Neural cell (in vitro differentiated cells): ENCODE measurements around the gene MRM1.

Experiments used
- CTCF ChIP-seq: fragments of 450-650 bp; IDR thresholded peaks from 2 replicates; pipeline ENCODE4 v1.5.1; 2014; ENCODE audit warnings: antibody characterized with exemption, mild to moderate bottlenecking, moderate library complexity; ENCODE audit not compliant: poor library complexity, severe bottlenecking
- EP300 ChIP-seq: fragments of 450-650 bp; conservative IDR thresholded peaks from 2 replicates; pipeline ENCODE4 v1.6.1; 2014; ENCODE audit warnings: antibody characterized with exemption, mild to moderate bottlenecking, moderate library complexity; ENCODE audit not compliant: poor library complexity, severe bottlenecking
- EZH2 ChIP-seq: fragments of 200-600, 300-800 bp; shearing (Covaris generic), sonication (generic); IDR thresholded peaks from 2 replicates; pipeline ENCODE4 v1.6.1; 2014; ENCODE audit warnings: antibody characterized with exemption, low read length, borderline replicate concordance, mild to moderate bottlenecking; ENCODE audit not compliant: insufficient read depth, poor library complexity, severe bottlenecking
- MXI1 ChIP-seq: fragments of 450-650 bp; conservative IDR thresholded peaks from 2 replicates; pipeline ENCODE4 v1.6.1; 2014; ENCODE audit warnings: antibody characterized with exemption, mild to moderate bottlenecking; ENCODE audit not compliant: poor library complexity, severe bottlenecking
- POLR2AphosphoS5 ChIP-seq: IDR thresholded peaks from 2 replicates; pipeline ENCODE4 v1.6.1; 2012
- RAD21 ChIP-seq: fragments of 450-650 bp; conservative IDR thresholded peaks from 2 replicates; pipeline ENCODE4 v1.6.1; 2014; ENCODE audit warnings: antibody characterized with exemption, mild to moderate bottlenecking, moderate library complexity
- SMC3 ChIP-seq: fragments of 450-650 bp; conservative IDR thresholded peaks from 2 replicates; pipeline ENCODE4 v1.6.1; 2014; ENCODE audit warnings: antibody characterized with exemption, mild to moderate bottlenecking, moderate library complexity; ENCODE audit not compliant: poor library complexity
- TAF1 ChIP-seq: IDR thresholded peaks from 2 replicates; pipeline ENCODE4 v1.6.1; 2012; ENCODE audit warnings: low read depth
- TF ChIP-seq, protein P1 (sequence below): IDR thresholded peaks from 2 replicates; pipeline ENCODE4 v1.6.1; 2012; ENCODE audit warnings: borderline replicate concordance

DNA sequence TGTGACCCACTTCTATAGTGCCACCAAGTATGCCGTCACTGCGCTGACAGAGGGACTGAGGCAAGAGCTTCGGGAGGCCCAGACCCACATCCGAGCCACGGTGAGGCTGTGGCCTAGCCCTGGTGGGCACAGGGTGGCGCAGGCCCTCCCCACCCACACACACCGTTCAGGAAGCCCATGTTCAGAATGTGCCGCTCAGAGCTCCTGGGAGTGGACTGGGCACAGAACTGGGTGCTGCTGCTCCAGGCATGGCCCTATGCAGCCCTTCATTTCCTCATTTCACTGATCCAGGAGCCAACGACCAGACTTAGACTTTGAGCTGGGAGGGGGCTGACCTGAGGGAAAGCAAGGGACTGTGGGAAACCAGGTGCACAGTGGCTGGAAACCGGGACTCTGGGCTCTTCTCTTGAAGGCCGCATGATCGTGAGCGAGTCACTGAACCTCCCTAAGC, 2.4 kb upstream of the MRM1 start:
- no peak for TF ChIP-seq POLR2AphosphoS5
- TF ChIP-seq CTCF = no peak
- no peak for TF ChIP-seq EP300
- TF ChIP-seq, protein P1, sequence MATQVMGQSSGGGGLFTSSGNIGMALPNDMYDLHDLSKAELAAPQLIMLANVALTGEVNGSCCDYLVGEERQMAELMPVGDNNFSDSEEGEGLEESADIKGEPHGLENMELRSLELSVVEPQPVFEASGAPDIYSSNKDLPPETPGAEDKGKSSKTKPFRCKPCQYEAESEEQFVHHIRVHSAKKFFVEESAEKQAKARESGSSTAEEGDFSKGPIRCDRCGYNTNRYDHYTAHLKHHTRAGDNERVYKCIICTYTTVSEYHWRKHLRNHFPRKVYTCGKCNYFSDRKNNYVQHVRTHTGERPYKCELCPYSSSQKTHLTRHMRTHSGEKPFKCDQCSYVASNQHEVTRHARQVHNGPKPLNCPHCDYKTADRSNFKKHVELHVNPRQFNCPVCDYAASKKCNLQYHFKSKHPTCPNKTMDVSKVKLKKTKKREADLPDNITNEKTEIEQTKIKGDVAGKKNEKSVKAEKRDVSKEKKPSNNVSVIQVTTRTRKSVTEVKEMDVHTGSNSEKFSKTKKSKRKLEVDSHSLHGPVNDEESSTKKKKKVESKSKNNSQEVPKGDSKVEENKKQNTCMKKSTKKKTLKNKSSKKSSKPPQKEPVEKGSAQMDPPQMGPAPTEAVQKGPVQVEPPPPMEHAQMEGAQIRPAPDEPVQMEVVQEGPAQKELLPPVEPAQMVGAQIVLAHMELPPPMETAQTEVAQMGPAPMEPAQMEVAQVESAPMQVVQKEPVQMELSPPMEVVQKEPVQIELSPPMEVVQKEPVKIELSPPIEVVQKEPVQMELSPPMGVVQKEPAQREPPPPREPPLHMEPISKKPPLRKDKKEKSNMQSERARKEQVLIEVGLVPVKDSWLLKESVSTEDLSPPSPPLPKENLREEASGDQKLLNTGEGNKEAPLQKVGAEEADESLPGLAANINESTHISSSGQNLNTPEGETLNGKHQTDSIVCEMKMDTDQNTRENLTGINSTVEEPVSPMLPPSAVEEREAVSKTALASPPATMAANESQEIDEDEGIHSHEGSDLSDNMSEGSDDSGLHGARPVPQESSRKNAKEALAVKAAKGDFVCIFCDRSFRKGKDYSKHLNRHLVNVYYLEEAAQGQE = no peak
- TF ChIP-seq TAF1 = no peak
- no peak for TF ChIP-seq EZH2
- TF ChIP-seq SMC3 = no peak
- TF ChIP-seq MXI1 = no peak
- TF ChIP-seq RAD21 = no peak
